Heart left ventricle (tissue), 16 donors: ENCODE measurements around the gene TDRD7. TPM values are rescaled to one million over a fixed set of nuclear protein-coding genes. Genes with fewer than 3 reads are reported as not detected.

ENCODE experiments used
- ATAC-seq, 4 donors: fragments of 200-7000 bp; cut with Tn5 transposase; one replicate each; pipeline ENCODE4 v1.9.1; 2020 to 2022; ENCODE audit warnings: moderate library complexity in 4 of 4, mild to moderate bottlenecking in 3 of 4, moderate number of reproducible peaks in 1 of 4
- DNase-seq, 5 donors: peaks; one replicate each; pipeline ENCODE4 v3.0.0-alpha.2; 2020
- H3K27ac ChIP-seq, 12 donors: fragments of 200-600 bp; sonication (generic) in 4 of 12; one replicate each; pipeline versions ENCODE4 v1.5.0 to v1.8.0; 2016 to 2022; ENCODE audit warnings: mild to moderate bottlenecking in 2 of 12
- H3K27me3 ChIP-seq, 9 donors: fragments of 200-600 bp; sonication (generic) in 2 of 9; one replicate each; pipeline versions ENCODE4 v1.5.1 to v1.8.0; 2016 to 2022; ENCODE audit warnings: mild to moderate bottlenecking in 3 of 9
- H3K36me3 ChIP-seq, 9 donors: fragments of 200-600 bp; sonication (generic) in 2 of 9; one replicate each; pipeline versions ENCODE4 v1.5.0 to v1.8.0; 2018 to 2022; ENCODE audit warnings: mild to moderate bottlenecking in 2 of 9
- H3K4me1 ChIP-seq, 12 donors: fragments of 200-600 bp; sonication (generic) in 4 of 12; one replicate each; pipeline versions ENCODE4 v1.5.0 to v1.8.0; 2016 to 2022; ENCODE audit warnings: mild to moderate bottlenecking in 3 of 12
- H3K4me3 ChIP-seq, 12 donors: fragments of 200-600 bp; sonication (generic) in 4 of 12; one replicate each; pipeline versions ENCODE4 v1.5.0 to v1.8.0; 2017 to 2022; ENCODE audit warnings: mild to moderate bottlenecking in 9 of 12, moderate library complexity in 4 of 12
- H3K9me3 ChIP-seq, 12 donors: fragments of 200-600 bp; sonication (generic) in 4 of 12; one replicate each; pipeline versions ENCODE4 v1.5.0 to v1.8.0; 2016 to 2022; ENCODE audit warnings: mild to moderate bottlenecking in 1 of 12
- CTCF ChIP-seq, 12 donors: fragments of 200-600 bp; sonication (generic) in 4 of 12; IDR thresholded peaks; one replicate each; pipeline versions ENCODE4 v1.5.0 to v1.8.0; 2018 to 2022; ENCODE audit warnings: antibody characterized with exemption in 12 of 12, mild to moderate bottlenecking in 5 of 12
- POLR2A ChIP-seq, 2 donors: fragments of 450-650 bp; IDR thresholded peaks; one replicate each; pipeline ENCODE4 v1.6.1; 2017; ENCODE audit warnings: antibody characterized with exemption in 2 of 2, mild to moderate bottlenecking in 2 of 2, moderate library complexity in 2 of 2
- WGBS, 4 donors: extraction: QIAGEN DNeasy Blood & Tissue Kit in 2 of 4; methylation state at CpG; one replicate each; pipeline versions ENCODE4 v1.1.5 to v1.1.7; 2013 to 2018; 5-methylcytosine and 5-hydroxymethylcytosine counted together
- intact Hi-C, 10 donors: fragments of 100-400 bp; cut with DNase I; formaldehyde crosslinking; loops; one replicate each; pipeline versions ENCODE4 v1.11.1 to v1.14.2; 2022
- polyA plus RNA-seq, 2 donors: library from polyadenylated mRNA; stranded (reverse); fragments of 200-250 nt; gene quantifications; one replicate each; pipeline ENCODE4 v1.2.3, GENCODE V29; 2013
- total RNA-seq, 9 donors: library from RNA; depleted of rRNA in 2 of 9; stranded (reverse); fragments of >200 nt in 2 of 9; fragmentation: NEBNext Ultra II Directional in 3 of 9; extraction: Animal tissue kit (Norgen Biotek cat#: 25700) in 3 of 9; gene quantifications; one replicate each; pipeline versions ENCODE4 v1.1.0 to v1.2.4, GENCODE V29; 2016 to 2023
- donor health status: ischemic (EF 13 %, LVEDD 7.1; RV severe dilation, severe dysfunction).
- donor health status: healthy with polysubstance abuse.
- donor health status: DM: no; HTN: yes; CAD: no.
- donor health status: DM: no; HTN: no; CAD: no.
- donor health status: ischemic (EF 25% LVEDD 6.9; RV normal size, moderate dysfunction).
- donor health status: ischemic (EF 25% LVEDD 5.7; RV mildly dilated, moderate dysfunction).
- donor health status: healthy.
- donor health status: DM: yes; HTN: yes; CAD: no.
- donor health status: ischemic (EF 35%, LVEDD 5.7; RV mildly dilated, moderate dysfunction).
- donor health status: nonischemic (EF 11% LVEDD 7.7; RV severe dilation, severe dysfunction).
- donor health status: DM: yes; HTN: yes; CAD: no.
- donor health status: PGD.
- donor health status: ischemic (EF 29% LVEDD 5.4; RV normal size, mild dysfunction).
- donor health status: nonischemic (EF 23%, LVEDD 6.1; RV moderate dilation, normal function).

TDRD7 gene
- total and polyA plus RNA-seq, 11 donors: 3.0 to 15.3 (median 8.9) TPM

- Histone ChIP-seq H3K9me3 (no peaks in the 10 kb centered on the region), H3K4me3 (no peak overlapping the region), H3K27ac (no peak overlapping the region), H3K27me3 (peaks cover 0 to 4% (median 0%) of the 10 kb centered on the region in 9 donors), H3K4me1 (peaks cover 0 to 6% (median 0%) of the 10 kb centered on the region in 12 donors), H3K36me3 (no peaks in the 10 kb centered on the region)
- intact Hi-C loops: loop anchor here in 3 of 10 donors (2.0 to 5.0 kb wide), 2 partner anchors 537 to 539 kb away; no protein-coding TSS in a partner anchor
- DNase-seq (no peak), ATAC-seq (no peak)
- TF ChIP-seq POLR2A (IDR thresholded peaks at IDR 0.05) (no peak), CTCF (IDR thresholded peaks at IDR 0.05) (no peak)
- WGBS, 4 donors: 75 to 90% (median 77%) methylated on average over 7 of the region's 7 CpGs
Observed at GRCh38 chr9:97396256-97396655, 15.6 kb upstream of the TDRD7 start.

- intact Hi-C loops: loop anchor here in 3 of 10 donors (2.0 to 5.0 kb wide), 2 partner anchors 538 to 540 kb away; no protein-coding TSS in a partner anchor
- Histone ChIP-seq H3K27ac (no peak overlapping the region), H3K27me3 (peaks cover 0 to 4% (median 0%) of the 10 kb centered on the region in 9 donors), H3K4me1 (peaks cover 0 to 6% (median 0%) of the 10 kb centered on the region in 12 donors), H3K36me3 (no peaks in the 10 kb centered on the region), H3K4me3 (no peak overlapping the region), H3K9me3 (no peaks in the 10 kb centered on the region)
- TF ChIP-seq POLR2A (IDR thresholded peaks at IDR 0.05) (no peak), CTCF (IDR thresholded peaks at IDR 0.05) (no peak)
- ATAC-seq: no peak
- WGBS, 4 donors: 91 to 100% (median 91%) methylated on average over 1 of the region's 1 CpG
- no peak for DNase-seq
Observed at GRCh38 chr9:97397220-97397619, 14.7 kb upstream of the TDRD7 start.

GRCh38 chr9:97398999-97399758 lies 12.7 kb upstream of the TDRD7 start:
- Histone ChIP-seq H3K36me3 (no peaks in the 10 kb centered on the region), H3K9me3 (peaks cover 0 to 15% (median 11%) of the 10 kb centered on the region in 12 donors), H3K4me1 (peaks cover 0 to 6% (median 0%) of the 10 kb centered on the region in 12 donors), H3K27ac (no peak overlapping the region), H3K27me3 (peaks cover 0 to 4% (median 0%) of the 10 kb centered on the region in 9 donors), H3K4me3 (no peak overlapping the region)
- peak; percentile 21 to 83 (median 72) for DNase-seq
- peak; percentile 55 to 88 (median 86) for ATAC-seq
- peak; percentile 80 to 97 (median 91) for TF ChIP-seq CTCF (IDR thresholded peaks at IDR 0.05)
- no peak for TF ChIP-seq POLR2A (IDR thresholded peaks at IDR 0.05)
- whole genome bisulfite sequencing, 4 donors: 21 to 31% (median 27%) methylated on average over 19 to 20 of the region's 20 CpGs
- intact Hi-C loops: loop anchor here in 8 of 10 donors (1.0 to 5.0 kb wide), 3 partner anchors 542 kb away; no protein-coding TSS in a partner anchor

GRCh38 chr9:97403746-97404316 lies 8.1 kb upstream of the TDRD7 start:
- WGBS, 4 donors: 92 to 95% (median 94%) methylated on average over 4 of the region's 4 CpGs
- no peak for TF ChIP-seq CTCF (IDR thresholded peaks at IDR 0.05)
- no peak for TF ChIP-seq POLR2A (IDR thresholded peaks at IDR 0.05)

More at GRCh38 chr9:97403746-97404316, 8.1 kb upstream of the TDRD7 start:
- no peak for ATAC-seq
- Histone ChIP-seq H3K9me3 (peaks cover 0 to 22% (median 15%) of the 10 kb centered on the region in 12 donors), H3K27me3 (peaks cover 0 to 4% (median 0%) of the 10 kb centered on the region in 9 donors), H3K36me3 (no peaks in the 10 kb centered on the region), H3K27ac (no peak overlapping the region), H3K4me3 (no peak overlapping the region), H3K4me1 (peaks cover 0 to 6% (median 0%) of the 10 kb centered on the region in 12 donors)
- intact Hi-C loops: no loop called here
- no peak for DNase-seq
